ENCODE data around the gene ENTPD7. TPM values are rescaled to one million over a fixed set of nuclear protein-coding genes. Genes with fewer than 3 reads are reported as not detected.

Gene ENTPD7
- total RNA-seq, 1 donor from 2014 or later, result 14.4 TPM

DNA sequence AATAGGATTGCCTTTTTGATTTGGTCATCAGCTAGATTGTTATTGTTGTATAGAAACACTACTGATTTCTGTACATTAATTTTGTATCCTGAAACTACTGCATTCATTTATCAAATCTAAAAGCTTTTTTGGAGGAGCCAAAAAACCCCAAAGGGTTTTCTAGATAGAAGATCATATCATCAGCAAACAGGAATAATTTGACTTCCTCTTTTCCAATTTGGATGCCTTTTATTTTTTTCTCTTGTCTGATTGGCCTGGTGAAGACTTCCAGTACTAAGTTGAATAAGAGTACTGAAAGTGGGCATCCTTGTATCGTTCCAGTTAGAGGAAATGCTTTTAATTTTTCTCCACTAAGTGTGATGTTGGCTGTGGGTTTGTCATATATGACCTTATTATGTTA is 10.6 kb upstream of the ENTPD7 start:
- no peak for DNase-seq (ENCODE audit: low spot score)

DNA sequence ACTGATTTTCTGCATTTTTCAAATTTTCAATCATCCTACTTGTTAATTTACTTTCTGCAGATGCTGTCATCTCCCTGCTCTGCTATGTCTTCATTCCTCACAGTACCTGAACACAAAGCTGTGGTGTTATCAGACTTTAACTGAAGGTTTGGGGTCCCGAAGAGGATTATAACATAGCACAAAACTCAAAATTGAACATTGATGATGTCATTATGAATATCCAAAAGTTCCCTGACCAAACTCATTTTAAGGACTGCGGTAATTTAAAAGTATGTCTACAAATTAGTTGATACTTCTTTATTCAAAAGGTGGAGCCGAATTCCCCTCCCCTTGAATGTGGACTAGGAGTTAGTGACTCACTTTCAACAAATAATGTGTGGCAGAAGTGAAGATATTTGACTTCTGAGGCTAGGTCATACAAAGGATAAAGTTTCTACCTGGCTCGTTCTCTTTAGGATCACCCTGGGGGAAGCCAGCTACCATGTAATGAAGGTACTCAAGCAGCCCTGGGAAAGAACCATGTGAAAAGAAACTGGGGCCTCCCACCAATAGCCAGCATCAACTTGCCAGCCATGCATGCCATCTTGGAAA is 6.4 kb upstream of the ENTPD7 start:
- DNase-seq (ENCODE audit: low spot score), result no peak

DNA sequence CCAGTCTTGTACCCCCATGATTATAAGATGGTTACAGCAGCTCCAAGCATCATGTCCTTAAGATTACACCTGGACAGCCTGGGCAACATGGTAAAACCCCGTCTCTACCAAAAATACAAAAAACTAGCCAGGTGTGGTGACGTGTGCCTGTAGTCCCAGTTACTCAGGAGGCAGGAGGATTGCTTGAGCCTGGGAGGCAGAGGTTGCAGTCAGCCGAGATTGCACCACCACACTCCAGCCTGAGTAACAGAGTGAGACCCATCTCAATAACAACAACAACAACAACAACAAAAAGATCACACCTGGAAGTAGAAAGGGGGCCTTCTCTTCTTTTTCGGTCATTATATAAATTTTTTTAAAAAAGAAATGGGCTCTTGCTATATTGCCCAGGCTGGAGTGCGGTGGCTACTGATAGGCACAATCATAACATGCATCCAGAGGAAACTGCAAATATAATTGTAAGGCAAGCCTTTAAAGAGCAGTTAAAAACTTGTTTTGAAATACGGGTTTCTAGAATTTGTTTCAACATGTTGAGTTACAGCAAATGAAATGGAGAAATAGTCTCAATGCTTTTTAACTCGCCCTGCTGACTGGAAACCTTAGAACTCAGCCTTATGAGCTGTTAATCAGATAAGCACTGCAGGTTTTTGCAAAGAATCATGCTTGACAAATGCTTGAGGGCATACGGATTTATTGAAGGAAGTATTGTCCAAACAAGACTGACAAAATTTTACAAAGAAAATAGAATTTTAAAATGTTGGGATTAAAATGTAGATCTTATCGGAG is 4.7 kb upstream of the ENTPD7 start:
- DNase-seq (ENCODE audit: low spot score), result no peak

DNA sequence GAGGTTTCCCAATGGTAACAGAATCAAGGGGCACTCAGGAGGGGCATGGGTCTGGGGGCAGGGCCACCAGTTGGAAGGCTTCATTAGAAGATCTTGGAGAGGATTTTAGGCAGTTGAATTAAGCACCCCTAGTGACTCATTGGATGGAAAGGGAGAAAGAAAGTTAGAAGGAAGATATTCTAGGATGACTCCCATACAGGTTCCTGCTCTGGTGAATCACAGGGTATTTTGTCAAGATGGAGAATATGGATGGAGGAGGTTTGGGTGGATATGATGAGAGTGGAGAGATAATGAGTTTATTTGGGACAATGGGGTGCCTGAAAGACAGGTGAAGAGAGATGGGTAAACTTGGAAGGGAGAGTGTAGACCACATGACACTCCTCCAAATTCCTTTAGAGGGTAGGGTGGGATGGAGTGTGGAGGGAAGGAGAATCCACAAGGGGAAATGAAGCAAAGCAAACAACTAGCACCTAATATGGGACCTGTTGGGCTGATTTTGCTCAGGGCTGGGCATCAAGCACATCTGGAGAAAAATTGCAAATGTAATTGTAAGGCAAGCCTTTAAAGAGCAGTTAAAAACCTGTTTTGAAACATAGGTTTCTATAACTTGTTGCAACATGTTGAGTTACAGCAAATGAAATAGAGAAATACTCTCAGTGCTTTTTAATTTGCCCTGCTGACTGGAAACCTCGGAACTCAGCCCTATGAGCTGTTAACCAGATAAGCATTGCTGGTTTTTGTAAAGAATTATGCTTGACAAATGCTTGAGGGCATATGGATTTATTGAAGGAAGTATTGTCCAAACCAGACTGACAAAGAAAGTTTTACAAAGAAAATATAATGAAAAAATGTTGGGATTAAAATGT is 2.9 kb upstream of the ENTPD7 start:
- DNase-seq (ENCODE audit: low spot score), result no peak

DNA sequence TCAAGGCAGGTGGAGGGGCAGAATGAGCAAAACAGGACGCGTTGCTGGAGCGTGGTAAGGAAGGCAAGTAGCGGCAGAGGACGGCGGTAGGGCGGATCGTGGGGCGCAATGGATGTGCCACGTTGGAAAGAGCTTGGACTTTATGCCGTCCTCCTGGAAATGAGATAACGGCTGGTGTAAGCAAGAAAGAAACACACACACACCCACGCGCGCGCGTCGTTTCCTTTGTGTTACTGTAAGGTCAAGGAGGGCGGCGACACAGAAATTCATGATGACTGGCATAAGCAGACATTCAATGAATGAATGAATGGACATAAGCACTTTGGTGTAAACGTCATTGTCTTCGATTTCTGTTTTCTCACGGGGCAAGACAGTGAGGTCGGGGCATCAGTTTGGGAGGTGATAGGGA is 683 bp upstream of the ENTPD7 start:
- DNase-seq (ENCODE audit: low spot score), result peak; percentile 17

DNA sequence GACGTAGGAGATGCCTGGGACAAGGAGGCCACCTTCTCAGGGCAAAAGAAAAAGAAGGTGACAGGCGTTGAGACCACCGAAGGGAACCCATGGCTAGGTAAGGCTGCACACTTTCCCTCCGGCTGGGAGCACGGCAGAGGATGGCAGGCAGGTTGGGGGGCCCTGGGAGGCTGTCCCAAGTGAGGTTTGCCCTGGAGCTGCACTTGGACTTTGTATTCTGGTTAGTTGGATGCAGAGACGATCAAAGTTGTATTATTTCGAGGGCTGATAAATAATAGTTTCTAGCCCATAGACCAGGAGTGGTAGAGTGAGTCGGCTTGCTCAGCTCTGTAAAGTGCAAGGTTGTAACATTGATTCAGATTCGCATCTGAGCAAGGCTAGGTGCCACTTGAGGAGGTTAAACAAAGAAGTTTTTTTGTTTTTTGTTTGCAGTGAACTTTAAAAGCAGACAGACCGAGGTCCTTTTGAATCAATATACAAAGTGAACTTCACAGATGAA is 608 bp downstream of the ENTPD7 start:
- no peak for DNase-seq (ENCODE audit: low spot score)

DNA sequence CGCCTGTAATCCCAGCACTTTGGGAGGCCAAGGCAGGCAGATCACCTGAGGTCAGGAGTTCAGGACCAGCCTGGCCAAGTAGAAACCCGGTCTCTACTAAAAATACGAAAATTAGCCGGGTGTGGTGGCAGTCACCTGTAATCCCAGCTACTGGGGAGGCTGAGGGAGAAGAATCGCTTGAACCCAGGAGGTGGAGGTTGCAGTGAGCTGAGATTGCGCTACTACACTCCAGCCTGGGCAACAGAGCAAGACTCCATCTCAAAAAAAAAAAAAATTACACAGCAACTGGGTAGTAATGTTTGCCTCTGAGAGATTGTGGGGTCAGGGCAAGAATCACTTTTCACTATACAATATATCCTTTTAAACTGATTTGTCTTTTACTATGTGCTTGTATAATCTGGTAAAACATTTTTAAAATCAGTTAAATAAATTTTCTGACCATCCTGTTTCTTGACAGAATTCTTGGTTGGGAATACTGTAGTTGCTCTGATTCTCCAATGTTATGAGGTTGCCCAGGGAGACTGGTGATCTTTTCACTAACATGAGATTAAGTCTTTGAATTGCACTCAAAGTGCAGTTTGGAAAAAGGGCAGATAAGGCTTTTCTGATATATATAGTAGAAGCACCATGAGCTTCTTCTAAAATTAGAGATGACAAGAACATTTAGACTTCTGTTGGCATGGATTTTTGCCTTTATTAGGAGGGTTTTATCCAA is 1.5 kb downstream of the ENTPD7 start:
- DNase-seq (ENCODE audit: low spot score), result no peak

DNA sequence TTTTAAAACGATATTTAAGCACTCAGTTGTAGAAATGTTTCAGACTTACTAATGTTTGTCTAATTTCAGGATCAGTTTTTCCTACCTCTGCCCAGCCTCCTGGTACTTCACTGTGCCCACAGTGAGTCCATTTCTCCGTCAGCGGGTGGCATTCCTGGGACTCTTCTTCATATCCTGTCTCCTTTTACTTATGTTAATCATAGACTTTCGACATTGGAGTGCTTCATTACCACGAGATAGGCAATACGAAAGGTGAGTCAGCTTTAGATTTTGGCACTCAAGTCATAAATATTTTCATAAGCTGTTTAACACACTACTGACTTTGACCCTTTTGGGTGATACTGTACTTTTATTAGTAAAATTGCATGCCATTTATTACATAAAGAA is 2.1 kb downstream of the ENTPD7 start:
- DNase-seq (ENCODE audit: low spot score), result no peak

DNA sequence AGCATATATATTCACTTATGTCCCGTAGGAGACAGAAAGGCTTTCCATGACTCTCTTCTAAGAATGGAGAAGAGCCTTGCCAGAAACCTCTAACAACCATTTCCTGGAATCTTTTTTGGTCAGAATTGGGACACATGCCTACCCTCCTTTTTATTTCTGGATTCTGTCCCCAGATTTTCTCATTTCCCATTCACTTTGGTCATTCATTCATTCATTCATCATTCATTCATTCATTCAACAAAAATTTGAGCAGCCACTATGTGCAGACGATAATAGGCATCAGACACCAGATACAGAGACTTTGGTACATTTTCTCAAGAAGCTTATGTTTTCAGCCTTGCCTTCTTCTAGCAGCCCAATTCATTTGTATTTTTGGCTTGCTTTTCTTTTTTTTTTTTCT is 6.0 kb downstream of the ENTPD7 start:
- DNase-seq (ENCODE audit: low spot score), result no peak

DNA sequence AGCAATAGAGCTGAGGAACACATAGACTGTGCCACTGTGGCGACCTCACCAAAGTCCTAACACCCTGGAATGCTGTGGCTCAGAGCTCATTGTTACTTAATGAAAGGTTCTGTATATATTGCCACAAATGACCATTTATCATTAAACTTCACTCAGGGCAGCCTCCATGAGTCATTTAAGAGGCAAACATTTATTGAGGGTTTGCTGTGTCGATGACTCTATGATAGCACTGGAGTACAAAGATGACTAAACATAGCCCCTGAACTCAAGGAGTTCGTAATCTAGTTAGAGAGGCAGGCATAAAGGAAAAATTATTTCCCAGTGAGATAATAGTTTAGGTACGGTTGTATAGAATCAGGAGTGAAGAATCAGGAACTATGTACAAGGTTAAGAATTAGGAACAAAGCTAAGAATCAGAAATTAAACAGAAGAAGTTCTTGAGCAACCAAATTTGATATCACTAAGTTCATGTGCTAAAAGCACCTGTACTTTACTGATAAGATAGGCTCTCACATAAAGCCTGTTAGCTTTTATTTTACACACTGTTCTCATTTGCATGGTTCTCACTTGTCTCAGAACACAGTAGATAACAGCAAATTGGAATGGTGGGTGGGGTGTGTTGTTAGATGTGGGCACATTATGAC is 7.9 kb downstream of the ENTPD7 start:
- DNase-seq (ENCODE audit: low spot score), result no peak

DNA sequence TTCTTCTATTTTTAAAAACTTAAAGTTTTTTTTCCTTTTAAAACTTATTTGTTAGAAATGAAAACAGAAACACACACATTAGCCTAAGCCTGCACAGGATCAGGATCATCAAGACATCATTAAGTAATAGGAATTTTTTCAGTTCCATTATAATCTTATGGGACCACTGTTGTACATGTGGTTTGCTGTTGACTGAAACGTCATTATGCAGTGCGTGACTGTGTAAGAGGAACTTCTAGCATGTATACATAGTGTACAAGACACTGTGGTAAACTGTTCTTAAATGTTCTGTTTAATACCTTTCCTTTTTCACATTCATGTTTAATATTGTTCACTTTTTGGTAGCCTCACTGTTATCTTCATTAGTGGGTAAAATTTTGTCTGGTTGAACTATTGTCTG is 12.1 kb downstream of the ENTPD7 start:
- DNase-seq (ENCODE audit: low spot score), result no peak

DNA sequence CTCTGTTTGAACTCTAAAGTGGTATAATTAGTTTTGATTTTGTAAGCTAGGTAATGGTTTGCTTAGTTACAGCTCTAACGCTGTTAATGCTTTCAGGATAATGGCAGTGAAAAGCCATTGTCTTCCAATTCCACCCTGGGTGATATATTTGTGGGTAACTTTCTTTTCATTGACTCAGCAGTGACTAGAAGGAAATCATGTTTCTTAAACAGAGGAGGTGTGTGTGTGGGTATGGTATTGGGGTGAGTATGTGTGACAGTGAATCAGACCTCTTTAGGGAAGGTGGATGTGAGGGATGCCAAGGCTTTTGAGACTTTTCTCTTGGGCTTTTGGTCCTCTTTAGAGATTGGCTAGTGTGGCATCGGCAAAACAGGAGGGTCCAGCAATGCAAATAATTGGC is 13.6 kb downstream of the ENTPD7 start:
- DNase-seq (ENCODE audit: low spot score), result no peak

DNA sequence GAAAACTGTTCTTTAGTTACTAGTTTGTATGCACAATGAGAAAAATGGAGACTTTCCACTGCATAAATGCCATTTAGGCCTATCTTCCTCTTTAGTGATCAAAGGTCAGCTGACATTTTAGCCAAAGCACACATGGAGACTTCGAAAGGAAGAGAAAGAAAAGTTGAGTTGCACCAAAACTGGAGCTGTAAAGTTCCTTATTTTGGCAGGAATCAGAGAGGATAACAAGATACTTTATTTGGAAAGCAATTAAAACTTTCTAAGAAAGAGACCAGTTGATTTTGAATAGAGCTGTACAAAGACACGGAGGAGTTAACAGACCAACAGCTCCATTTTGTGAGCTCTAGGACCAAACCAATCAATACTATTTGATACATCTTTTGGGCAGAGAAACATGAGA is 14.2 kb downstream of the ENTPD7 start:
- no peak for DNase-seq (ENCODE audit: low spot score)

DNA sequence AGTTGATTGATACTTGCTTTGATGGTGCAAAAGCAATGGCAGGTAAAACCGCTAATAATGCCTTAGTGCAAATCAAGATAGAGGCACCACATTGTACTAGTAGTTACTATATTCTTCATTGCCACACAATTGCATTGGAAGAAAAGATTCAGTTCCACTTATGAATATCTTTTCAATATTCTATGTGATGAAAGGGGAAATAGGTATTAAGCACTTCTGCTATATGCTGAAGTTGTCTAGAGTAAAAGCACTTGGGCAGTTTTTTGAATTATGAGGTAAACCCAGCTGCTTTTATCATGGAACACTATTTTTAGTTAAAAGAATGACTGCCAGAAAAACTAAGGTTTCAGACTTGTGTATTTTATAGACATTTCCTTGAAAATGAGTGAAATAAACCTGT is 15.5 kb downstream of the ENTPD7 start:
- DNase-seq (ENCODE audit: low spot score), result no peak

DNA sequence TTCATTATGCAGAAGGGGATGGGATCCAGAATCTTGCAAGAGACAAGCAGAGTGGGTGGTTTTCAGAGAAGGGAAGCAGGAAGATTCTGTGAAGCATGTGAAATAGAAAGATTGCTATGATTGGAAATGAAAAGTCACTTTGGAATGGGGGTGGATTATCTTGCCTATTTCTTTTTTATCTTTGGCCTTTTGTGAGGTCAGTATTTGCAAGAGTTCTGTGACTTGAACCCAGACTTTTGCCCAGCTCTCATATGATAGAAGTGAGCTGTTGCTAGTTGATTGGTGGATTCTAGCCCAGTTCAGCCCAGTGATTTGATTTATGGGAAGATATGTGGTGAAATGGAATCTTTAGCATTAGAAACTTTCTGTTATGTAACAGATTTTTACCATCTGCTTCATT is 17.1 kb downstream of the ENTPD7 start:
- no peak for DNase-seq (ENCODE audit: low spot score)

DNA sequence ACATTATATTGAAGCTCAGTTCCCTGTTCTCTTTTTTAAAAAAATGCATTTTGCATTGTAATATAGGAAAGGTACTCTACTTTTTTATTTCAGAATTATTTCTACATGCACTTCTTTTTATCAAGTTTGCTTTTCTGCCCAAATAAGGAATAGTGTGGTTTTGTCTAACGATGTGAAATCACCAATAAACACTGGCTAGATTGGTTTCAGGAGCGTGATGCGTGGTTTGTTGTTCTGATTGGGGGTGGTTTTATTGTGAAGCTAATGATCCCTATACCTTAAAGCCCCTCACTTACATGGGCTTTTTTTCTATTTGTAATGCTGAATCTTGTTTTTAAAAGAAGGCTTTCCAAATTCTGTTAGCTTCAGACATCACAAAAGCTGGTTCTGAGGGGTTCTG is 17.6 kb downstream of the ENTPD7 start:
- DNase-seq (ENCODE audit: low spot score), result no peak

DNA sequence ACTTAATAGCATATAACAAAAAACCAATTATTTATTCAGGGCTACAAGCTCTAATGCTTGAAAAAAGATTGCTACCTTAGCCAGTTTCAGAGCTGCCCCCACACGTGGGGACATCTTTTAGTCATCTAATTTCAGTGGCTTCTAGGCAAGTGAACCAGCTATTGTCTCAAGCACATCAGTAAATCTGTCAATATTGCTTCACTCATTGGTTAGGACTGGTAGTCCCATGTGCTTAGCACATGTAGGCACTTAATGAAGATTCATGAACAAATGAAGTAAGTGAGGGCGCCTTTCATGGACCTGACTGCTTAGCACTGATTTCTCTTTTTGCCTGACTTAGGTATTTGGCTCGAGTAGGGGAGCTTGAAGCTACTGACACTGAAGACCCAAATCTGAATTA is 19.6 kb downstream of the ENTPD7 start:
- no peak for DNase-seq (ENCODE audit: low spot score)

DNA sequence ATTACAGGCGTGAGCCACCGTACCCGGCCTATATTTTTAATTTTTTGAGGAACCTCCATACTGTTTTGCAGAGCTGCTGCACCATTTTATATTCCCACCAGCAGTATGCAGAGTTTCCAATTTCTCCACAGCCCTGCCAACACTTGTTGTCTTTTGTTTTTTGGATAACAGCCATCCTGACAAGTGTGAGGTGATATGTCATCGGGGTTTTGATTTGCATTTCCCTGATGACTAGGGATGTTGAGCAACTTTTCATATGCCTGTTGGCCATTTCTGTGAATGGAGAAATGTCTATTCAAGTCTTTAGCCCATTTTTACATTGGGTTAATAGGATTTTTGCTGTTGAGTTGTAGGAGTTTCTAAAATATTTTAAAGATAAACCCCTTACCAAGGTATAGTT is 22.2 kb downstream of the ENTPD7 start:
- DNase-seq (ENCODE audit: low spot score), result no peak

DNA sequence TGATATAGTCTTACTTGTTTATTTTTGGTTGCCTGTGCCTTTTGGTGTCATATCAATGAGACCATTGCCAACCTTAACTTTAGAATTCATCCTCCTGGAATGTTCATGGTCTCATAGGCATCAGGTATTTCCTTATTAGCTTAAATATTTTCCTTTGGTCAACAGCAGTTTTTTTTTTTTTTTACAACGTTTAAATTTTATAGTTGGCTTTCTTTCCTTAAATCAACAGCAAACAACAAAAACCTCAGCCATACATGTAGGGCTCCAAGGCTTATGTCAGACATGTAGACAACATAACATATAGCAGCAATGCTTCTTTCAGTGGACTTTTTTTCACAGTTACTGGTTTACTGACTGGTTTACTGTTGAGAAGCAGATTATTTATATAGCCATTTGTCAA is 22.7 kb downstream of the ENTPD7 start:
- no peak for DNase-seq (ENCODE audit: low spot score)

DNA sequence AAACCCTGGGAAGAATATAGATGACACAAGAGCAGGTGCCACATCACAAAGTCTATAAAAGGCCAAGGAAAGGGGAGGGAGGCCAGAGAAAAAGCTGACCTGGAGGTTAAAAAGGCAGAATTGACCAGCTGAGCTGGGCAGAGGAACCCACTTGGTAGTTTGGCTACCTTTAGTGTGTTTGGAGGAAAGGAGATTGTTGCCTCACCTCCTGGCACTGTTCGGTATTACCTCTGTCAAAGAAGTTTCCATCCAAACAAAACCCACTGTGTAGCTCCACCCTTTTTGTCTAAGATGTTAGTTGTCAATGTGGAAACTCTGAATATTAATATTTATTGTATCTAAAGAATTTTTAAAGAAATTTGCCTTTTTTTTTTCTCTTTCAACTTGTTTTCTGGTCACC is 23.4 kb downstream of the ENTPD7 start:
- DNase-seq (ENCODE audit: low spot score), result no peak

DNA sequence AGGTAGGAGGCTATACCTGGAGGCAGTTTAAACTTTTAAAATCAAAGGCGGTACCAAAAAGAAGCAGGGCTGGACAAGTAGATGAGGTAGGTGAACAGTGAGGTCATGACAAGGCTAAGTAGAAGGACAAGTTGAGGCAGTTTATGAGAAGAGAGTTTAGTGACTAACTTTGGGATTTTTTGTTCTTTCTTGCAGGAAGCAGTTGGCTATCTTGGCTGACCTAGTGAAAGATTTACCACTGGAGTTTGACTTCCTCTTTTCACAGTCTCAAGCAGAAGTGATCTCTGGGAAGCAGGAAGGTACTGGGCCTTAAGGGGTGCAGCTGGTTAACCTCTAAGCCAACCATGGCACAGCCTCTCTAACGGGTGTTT is 26.3 kb downstream of the ENTPD7 start:
- no peak for DNase-seq (ENCODE audit: low spot score)

DNA sequence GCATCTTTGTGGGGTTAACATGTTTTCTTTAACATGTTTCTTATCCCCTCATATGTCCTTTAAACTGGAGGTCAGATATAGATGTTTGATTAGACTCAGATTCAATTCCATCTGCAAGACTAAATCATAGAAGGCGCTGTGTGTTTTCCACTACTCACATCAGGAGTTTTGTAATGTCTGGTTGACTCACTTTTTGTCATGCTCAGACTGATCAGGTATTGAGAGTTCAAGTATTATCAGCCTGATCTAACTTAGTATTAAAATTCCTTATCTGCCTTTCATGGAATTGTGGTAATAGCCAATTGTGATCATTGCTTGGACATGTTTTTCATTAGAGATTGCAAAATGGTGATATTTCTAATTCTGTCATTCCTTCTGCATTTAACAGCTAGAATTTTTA is 30.2 kb downstream of the ENTPD7 start:
- no peak for DNase-seq (ENCODE audit: low spot score)
